ENCODE results near the gene LRRC74B.

DNA sequence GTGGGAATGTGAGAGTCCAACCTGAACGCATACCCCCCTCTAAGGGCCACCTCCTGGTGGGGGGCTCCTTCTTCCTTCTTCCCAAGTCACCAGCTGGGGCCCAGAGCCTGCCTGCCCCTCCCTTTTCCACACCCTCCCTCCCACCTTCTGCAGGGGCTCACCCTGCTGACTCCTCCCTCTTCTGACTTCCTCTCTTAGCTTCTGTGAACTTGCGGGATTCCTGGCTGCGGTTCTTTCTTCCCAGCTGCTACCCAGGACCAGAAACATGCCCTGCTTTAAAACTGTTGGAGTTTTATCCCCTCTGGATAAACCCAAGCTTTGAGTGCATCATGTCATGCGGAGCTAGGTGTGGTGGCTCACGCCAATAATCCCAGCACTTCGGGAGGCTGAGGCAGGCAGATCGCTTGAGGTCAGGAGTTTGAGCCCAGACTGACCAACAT, 10.2 kb downstream of the LRRC74B start:
- TF ChIP-seq SP1 (IDR thresholded peaks at IDR 0.05): no peak
- no peak for TF ChIP-seq L3MBTL2 (conservative IDR thresholded peaks at IDR 0.05)
- TF ChIP-seq CTBP1 (IDR thresholded peaks at IDR 0.05; ENCODE audit: borderline replicate concordance): no peak

Measured in HEK293T (cell line).